ENCODE data around the gene GP5. TPM values are rescaled to one million over a fixed set of nuclear protein-coding genes. Genes with fewer than 3 reads are reported as not detected.

GP5 gene
- 0.14 and 0.23 TPM in 2 replicates for total RNA-seq (2011; cell fraction: chromatin; rRNA removed; ENCODE audit: low replicate concordance)
- 0.26 and 0.33 TPM in 2 replicates for total RNA-seq (2011; cell fraction: nucleolus; rRNA removed)
- total RNA-seq (2011; cell fraction: nucleoplasm; rRNA removed): 0.15 and 0.23 TPM in 2 replicates
- total RNA-seq (2014; rRNA removed) (0.04 TPM in 1 of 2 replicates, not detected in the other), total RNA-seq (2014; rRNA removed; fragmentation: Illumina TruSeq; extraction: Trizol) (not detected in 2 replicates), total RNA-seq (2015; rRNA removed; fragmentation: Illumina TruSeq; extraction: Trizol) (0.04 TPM in 1 of 2 replicates, not detected in the other), total RNA-seq (2021) (0.09 TPM in 1 of 2 replicates, not detected in the other), polyA plus RNA-seq (2011; rRNA removed) (0.01 and 0.03 TPM in 2 replicates), polyA plus RNA-seq (2014; fragmentation: Illumina TruSeq; extraction: Trizol) (not detected in 2 replicates), polyA plus RNA-seq (2014; fragmentation: Nextera tagmentation; extraction: Ambion mirVana) (not detected), polyA plus RNA-seq (2014; rRNA removed) (0.04 and 0.08 TPM in 2 replicates), polyA minus RNA-seq (2011; rRNA and poly(A)+ RNA removed) (0.18 TPM in 1 of 2 replicates, not detected in the other), Bru-seq, nascent RNA (percentile 46 among the genes with signal in this experiment), BruChase-seq, experiment 1, labeled RNA remaining after a 2-hour chase (percentile 42 among the genes with signal in this experiment), BruChase-seq, experiment 2, labeled RNA remaining after a 6-hour chase (percentile 37 among the genes with signal in this experiment)
- 0.03 TPM in 1 of 2 replicates, not detected in the other for polyA plus RNA-seq (2011; cell fraction: cytosol; rRNA removed)
- polyA plus RNA-seq (2011; cell fraction: nucleus; rRNA removed): not detected in 2 replicates
- polyA plus RNA-seq (2012): not detected in 2 replicates
- not detected in 2 replicates for polyA minus RNA-seq (2011; cell fraction: cytosol; rRNA and poly(A)+ RNA removed)
- 0.13 and 0.22 TPM in 2 replicates for polyA minus RNA-seq (2011; cell fraction: nucleus; rRNA and poly(A)+ RNA removed)
- long read RNA-seq, experiment 1: 0 reads
- long read RNA-seq, experiment 2: 0 reads
- long read RNA-seq, experiment 3: 0 reads

- in situ Hi-C loops (cut with MboI) (no loop called here), intact Hi-C loops (cut with micrococcal nuclease) (no loop called here)
- no peak for ATAC-seq
- WGBS (ENCODE audit: insufficient coverage, low coverage, missing lambda C conversion rate): 12% methylated on average over 2 of the region's 2 CpGs
- no TSS peak for BruUV-seq (replicated peaks)
- Histone ChIP-seq H3K27me3 (ENCODE audit: control insufficient read depth in 2 of 2, insufficient read depth in 2 of 2, low read length in 2 of 2) (no peaks in the 10 kb centered on the region), H3K36me3 (ENCODE audit: control insufficient read depth, insufficient read depth, low read length) (peaks cover 7% of the 10 kb centered on the region; the same call in 1 of the 3 replicates), H3K4me3 (no peak within 1 kb of the TSS), H3K79me2 (ENCODE audit: control insufficient read depth, insufficient read depth, low read length) (no peaks in the 10 kb centered on the region), H4K20me1 (replicated peaks; ENCODE audit: control insufficient read depth, insufficient read depth, low read length) (no peaks in the 10 kb centered on the region), H3K4me2 (ENCODE audit: insufficient read depth, low read length) (no peak within 1 kb of the TSS), H3K27ac (ENCODE audit: extremely low read depth, low read depth, low read length) (no peak within 1 kb of the TSS), H3K9me3 (replicated peaks; ENCODE audit: control insufficient read depth, insufficient read depth, low read depth, low read length) (no peaks in the 10 kb centered on the region), H3K4me1 (replicated peaks in 1 of 2; ENCODE audit: control insufficient read depth in 2 of 2, insufficient read depth in 2 of 2, low read length in 2 of 2) (peaks cover 5 to 25% of the 10 kb centered on the region in 2 experiments; a peak in 4 of 5 replicates), H2AFZ (ENCODE audit: low read depth, low read length) (no peak within 1 kb of the TSS), H3K9ac (ENCODE audit: insufficient read depth in 1 of 2, low read depth in 2 of 2, low read length in 2 of 2) (no peak within 1 kb of the TSS), H3K9me1 (ENCODE audit: control insufficient read depth, insufficient read depth, low read length) (no peaks in the 10 kb centered on the region)
- no peak for DNase-seq (ENCODE audit: extremely low read depth in 1 of 4, low spot score in 3 of 4)
- no peak for TF ChIP-seq CBFA2T3 (IDR thresholded peaks at IDR 0.05)
- no peak for TF ChIP-seq TRIM28 (IDR thresholded peaks at IDR 0.05)
- TF ChIP-seq TAF15 (IDR thresholded peaks at IDR 0.05; ENCODE audit: low read depth, low read length): no peak
- no peak for TF ChIP-seq PYGO2 (tag; IDR thresholded peaks at IDR 0.05)
- no peak for TF ChIP-seq ARNT (IDR thresholded peaks at IDR 0.05)
- no peak for TF ChIP-seq BCLAF1 (IDR thresholded peaks at IDR 0.05; ENCODE audit: borderline replicate concordance in 1 of 2, control insufficient read depth in 1 of 2, low read depth in 2 of 2, low read length in 1 of 2)
- no peak for TF ChIP-seq IRF1 (CRISPR knock-in tag; IDR thresholded peaks at IDR 0.05; ENCODE audit: borderline replicate concordance)
- no peak for TF ChIP-seq KLF16 (IDR thresholded peaks at IDR 0.05)
- TF ChIP-seq, protein P1, sequence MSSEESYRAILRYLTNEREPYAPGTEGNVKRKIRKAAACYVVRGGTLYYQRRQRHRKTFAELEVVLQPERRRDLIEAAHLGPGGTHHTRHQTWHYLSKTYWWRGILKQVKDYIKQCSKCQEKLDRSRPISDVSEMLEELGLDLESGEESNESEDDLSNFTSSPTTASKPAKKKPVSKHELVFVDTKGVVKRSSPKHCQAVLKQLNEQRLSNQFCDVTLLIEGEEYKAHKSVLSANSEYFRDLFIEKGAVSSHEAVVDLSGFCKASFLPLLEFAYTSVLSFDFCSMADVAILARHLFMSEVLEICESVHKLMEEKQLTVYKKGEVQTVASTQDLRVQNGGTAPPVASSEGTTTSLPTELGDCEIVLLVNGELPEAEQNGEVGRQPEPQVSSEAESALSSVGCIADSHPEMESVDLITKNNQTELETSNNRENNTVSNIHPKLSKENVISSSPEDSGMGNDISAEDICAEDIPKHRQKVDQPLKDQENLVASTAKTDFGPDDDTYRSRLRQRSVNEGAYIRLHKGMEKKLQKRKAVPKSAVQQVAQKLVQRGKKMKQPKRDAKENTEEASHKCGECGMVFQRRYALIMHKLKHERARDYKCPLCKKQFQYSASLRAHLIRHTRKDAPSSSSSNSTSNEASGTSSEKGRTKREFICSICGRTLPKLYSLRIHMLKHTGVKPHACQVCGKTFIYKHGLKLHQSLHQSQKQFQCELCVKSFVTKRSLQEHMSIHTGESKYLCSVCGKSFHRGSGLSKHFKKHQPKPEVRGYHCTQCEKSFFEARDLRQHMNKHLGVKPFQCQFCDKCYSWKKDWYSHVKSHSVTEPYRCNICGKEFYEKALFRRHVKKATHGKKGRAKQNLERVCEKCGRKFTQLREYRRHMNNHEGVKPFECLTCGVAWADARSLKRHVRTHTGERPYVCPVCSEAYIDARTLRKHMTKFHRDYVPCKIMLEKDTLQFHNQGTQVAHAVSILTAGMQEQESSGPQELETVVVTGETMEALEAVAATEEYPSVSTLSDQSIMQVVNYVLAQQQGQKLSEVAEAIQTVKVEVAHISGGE (CRISPR knock-in tag; IDR thresholded peaks at IDR 0.05): no peak
- FAIRE-seq: no peak
- ChIA-PET POLR2A (interaction anchor here (1.1 to 2.0 kb wide), 3 partner anchors 8 to 13 kb away, joined by 3 to 4 read pairs (median 3); no protein-coding TSS in a partner anchor), CTCF (ENCODE audit: low intra/inter-chr PET ratio) (no interaction called here)
These were observed at the start of gene GP5 for GRCh38 chr3:194399166-194399565. Gene GP5 (minus strand): TSS chr3:194399266. CDS start chr3:194398282, 984 bp downstream.

All from K562 (cell line).